NCI-H1436 treated with DMSO at 0.1 percent for 48 hours (cell line): ENCODE measurements around the gene PPP2R2C.

Source experiments
- DNase-seq: peaks from one replicate; lab custom pipeline; 2025; lab: John Stamatoyannopoulos, UW

The PPP2R2C gene

DNA sequence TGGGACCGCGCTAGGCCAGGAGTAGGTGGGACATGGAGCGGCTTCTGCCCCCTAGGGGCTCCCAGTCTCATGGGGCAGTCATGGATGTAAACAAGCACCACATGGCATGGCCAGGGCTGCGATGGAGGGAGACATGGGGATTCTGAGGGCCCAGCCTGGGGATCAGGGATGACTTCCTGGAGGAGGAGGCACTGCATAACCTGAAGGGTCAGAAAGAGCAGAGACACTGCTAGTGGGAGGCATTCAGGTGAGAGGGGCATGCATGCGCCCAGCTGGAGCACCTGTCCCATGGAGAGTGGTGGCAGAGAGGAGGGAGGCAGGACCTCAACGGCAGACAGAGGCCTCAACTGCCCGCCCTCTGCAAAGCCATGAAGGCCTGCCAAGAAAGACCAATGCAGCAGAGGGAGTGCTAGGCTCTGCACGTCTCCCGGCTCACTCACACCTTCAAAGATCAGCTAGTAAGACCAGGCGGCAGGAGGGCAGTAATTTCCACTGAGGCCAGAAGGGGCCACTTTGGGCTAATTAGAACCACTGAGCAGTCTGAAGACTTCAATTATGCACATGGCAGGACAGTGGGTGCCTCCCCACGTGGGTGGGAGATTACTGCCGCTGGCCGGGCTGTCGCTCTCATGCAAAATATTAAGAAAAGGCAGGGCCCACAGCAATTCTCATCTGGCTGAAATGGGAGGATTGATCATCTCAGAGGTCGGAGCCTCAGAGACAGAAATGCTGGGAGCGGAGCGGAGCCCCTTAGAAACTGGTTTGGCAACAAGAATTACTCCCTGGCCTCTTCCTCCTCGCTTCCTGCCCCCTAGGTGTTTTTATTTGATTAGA is 69.6 kb downstream of the PPP2R2C start:
- no peak for DNase-seq

DNA sequence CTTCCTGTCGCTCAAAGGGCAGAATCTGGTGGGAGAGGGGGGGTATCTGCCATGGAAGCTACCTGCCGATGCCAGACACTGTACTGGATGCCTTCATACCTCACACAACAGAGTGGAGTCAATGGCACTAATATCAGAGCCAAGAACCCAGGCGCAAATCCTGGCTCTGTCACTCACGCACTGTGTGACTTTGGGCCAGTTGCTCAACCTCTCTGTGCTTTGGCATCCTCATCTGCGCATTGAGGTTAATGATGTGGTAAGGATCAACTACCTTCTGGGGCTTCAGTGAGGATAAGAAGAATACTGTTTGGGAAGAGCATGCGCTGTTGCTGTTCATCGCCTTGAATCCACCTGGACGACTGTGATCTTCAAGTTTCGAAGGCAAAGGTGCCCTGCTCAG is 70.6 kb downstream of the PPP2R2C start:
- no peak for DNase-seq

DNA sequence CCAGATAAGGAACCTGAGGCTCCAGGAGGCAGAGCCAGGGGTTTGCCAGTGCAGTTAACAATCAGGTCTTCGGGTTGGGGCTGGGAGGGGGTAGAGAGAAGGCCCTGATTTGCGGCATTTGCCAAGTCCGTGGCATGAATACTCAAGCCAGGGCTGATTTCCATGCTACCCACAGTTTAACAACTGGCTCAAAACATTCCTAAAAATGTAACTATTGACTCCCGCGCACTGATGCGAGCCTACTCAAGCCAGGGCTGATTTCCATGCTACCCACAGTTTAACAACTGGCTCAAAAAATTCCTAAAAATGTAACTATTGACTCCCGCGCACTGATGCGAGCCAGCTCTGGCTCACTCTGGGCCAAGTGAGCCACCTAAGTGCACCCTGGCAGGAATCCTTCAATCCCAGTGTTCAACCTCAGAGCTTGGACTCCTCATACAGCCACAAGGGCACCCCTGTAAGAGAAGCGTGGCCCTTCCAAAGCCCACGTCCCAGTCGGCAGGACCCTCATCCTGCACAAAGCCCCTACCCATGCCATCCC is 75.6 kb downstream of the PPP2R2C start:
- DNase-seq: no peak

DNA sequence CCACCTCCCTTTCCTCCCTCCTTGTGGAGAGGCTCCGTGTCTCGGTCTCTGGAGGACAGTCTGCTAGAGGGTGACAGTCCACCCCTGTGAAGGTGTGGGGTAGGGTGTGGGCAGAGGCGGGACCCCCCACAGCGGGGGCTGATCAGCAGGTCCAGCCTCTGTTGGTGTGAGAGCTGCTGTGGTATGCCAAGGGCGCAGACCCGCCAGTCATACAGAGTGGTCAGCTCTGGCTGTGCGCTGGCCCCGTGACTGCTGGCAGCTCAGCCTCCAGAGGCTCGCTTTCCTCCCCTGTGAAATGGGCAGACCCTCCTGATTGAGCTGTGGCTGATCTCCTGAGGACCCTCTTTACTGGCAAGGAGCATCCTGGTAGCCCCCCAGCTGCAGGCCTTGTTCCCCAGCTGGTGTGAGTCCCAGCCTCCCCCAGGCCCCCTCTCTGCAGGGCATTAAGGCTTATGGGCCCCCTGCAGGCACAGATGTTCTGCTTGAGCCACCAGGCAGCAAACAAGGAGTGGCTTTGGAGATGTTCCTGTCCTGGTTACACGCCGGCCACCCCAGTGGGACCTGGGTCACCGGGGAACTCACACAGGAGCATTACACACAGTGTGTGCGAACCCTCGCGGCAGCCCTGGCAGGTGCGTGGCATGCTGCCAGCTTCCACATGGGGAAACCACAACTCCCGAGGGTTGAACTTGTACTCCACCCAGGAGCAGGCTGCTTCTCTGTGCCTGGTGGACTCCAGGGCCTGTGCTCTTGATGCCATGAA is 76.8 kb downstream of the PPP2R2C start:
- no peak for DNase-seq

DNA sequence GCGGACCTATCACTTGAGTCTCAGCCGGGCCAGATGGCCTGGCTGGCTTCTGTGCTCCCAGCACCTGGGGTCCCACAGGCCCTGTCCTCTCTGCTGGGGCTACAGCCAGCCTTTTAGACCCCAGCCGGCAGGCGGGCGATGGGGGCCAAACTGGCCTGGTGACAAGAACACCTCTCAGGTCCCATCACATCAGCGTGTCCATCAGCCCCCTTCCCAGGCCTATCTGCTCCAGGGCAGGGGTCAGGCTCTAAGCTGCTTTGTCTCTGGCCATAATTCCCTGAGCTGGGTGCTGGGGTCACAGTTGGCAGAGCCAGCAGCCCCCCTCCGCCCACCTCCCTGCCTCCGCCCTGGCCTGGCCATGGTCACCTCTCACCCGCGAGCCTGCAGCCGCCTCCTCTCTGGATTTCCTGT is 77.7 kb downstream of the PPP2R2C start:
- no peak for DNase-seq

DNA sequence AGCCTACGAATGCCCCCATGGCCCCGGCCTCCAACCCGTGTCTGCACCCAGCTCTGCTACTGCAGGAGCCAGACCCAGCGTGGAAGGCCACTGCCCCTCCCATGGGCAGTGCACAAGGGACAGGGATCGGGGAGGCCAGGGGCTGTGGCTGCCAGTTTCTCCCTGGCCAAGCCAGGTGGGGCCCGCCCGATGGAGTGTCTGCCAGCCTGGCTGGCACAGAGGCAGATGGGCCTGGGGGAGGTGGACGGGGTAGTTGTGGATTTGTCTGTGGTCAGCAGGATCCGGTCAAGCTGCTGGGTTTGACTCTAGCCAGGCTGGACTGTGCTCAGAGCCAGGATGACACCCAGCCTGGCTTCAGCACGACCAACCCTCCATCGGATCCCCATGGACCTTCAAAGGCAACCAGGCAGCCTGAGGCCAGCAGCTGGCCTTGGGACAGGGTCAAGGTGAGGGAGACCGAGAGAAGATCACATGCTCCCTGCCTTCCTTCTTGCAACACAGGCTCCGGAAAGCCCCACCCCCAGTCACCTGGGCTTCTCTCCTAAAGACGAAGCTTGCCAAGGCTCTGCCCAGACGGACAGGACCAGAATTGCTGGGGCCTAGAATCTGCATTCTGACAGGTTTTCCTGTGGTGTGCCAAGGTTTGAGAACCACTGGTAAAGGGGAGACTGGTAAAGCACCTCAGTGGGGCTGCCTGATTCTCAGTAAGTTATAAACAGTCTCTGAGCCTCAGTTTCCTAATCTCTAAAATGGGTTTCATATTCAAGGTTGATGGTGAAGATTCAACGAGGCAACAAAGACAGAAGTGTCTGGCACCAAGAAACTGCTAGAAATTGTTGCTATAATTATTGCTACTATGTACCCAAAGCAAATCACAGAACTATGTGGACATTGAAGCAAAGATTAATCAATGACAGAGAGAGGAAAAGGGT is 78.6 kb downstream of the PPP2R2C start:
- no peak for DNase-seq

DNA sequence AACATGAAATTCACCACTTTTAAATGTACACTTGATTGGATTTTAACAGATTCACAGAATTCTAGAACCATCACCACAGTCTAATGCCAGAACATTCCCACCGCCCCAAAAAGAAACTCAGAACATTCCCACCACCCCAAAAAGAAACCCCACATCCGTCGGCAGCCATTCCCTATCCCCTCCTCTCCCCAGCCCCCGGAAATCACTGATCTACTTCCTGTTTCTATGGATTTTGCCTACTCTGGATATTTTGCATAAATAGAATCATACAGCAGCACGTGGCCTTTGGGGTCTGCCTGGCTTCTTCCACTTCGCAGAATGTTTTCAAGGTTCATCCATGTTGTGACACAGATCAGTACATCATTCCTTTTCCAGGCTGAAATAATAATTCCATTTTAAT is 79.3 kb downstream of the PPP2R2C start:
- no peak for DNase-seq

DNA sequence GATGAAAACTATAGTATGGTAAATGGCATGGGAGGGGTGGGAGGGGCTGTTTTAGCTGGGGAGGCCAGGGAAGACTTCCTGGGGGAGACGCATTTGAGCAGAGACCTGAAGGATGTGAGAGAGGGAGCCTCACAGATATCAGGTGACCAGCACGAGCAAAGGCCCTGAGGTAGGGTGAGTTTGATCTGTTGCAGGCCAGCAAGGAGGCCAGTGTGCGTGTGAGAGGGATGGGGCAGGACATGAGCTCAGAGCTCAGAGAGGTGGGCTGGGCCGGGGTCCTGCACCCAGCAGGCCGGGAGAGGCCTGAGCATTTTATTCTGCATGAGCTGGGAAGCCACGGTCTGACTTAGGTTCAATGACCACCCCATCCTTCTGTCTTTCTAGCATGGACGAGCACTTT is 80.0 kb downstream of the PPP2R2C start:
- DNase-seq: no peak

DNA sequence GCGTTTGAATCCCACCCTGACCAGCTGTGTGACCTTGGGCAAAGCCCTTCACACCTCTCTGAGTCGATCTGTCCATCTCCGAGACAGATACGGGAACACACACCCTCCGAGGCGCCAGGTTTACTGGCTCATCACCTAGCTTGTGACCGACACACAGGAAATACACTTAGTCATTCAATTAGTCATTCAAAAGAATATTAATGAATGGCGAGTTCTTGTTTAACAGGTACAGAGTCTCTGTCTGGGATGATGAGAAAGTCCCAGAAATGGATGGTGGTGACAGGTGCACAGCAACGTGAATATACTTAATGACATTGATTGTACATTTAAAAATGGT is 80.6 kb downstream of the PPP2R2C start:
- no peak for DNase-seq

DNA sequence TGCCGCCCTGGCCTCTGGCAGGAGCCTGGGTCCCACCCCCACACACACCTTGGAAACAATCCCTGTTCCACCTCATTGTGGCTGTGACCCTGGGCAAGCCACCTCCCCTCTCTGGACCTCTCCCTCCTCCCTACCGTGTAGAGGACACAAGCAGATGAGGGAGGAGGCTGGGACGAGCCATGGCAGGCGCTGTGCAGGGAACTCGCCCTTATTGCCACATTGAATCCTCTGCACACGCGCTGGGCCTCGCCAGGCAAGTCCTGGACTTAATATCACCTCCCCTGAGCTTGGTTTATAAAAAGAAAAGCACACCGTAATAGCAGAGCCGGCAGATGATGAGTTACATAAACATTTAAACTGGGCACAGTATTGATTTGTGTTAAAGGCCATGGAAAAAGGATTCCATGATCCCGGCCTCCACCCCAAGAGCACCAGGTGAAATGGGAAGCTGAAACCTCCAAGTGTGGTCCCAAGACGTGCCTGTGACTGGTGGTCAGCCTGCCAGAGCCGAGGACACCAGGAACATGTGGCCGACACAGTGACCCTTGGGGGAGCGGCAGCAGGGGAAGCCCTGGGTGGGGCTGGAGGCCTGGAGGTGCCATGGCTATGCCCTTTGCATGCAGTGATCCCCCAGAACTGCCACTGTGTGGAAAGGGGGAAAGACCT is 81.1 kb downstream of the PPP2R2C start:
- DNase-seq: no peak

DNA sequence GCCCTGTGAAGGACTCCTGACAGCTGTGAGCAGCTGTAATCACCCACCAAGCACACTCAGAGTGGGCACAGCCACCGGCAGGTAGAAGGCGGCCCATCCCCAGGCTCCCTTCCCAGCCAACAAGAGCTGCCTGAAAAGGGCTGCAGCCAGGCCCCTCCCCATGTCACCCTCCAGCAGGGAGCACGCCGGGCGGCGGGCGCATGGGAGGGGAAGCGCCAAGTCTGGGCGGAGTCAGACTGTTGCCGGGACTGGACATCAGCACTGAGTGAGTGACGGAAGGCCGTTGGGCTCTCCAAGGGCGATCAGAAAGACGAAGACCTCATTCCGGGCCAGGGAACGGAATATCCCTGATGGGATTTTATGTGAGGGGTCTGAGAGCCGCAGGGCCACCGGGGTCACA is 82.1 kb downstream of the PPP2R2C start:
- DNase-seq: no peak

DNA sequence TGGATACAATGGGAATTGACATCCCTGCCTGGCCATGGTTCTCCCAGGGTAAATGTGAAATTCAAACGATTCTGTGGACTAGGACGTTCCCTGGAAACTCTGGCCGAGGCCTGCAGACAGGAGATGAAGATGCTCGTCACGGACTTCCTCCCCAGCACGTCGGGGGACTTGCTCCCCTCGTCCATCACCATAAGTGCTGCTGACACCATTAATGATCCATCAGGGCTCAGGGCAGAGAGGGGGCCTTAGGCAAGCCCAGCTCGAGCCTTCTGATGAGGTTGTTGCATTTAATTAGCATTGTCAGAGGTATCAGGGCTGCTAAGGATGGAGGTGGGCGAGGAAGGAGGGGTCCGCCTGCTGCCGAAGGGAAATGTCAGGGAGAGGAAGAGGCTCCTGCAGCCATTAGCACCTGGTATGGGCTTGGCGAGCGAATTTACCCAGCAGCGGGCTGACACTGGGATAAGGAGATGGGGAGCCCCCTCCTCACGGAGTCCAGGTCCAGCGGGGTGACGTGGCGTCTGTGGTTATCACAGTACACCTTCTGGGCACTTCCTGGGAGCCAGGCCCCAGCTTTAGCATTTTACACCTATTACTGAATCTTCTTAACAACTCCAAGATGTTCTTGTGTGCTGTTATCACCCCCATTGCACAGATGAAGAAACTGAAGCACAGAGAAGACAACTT is 83.1 kb downstream of the PPP2R2C start:
- no peak for DNase-seq

DNA sequence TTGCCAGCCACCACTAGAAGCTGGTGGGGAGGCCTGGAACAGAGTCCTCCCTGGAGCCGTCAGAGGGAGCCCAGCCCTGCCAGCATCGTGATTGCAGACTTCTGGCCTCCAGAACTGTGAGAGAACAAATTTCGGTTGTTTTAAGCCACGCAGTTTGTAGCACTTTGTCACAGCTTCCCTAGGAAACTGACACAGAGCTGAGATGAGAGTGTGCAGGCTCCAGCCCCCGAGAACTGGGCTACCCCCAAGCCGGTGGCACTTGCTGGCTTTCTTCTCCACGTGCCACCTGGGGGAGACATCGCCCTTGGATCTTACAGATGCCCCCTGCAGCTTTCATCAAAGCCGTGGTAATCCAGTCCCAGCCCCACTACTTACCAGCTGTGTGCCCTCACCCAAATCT is 83.7 kb downstream of the PPP2R2C start:
- DNase-seq: no peak

DNA sequence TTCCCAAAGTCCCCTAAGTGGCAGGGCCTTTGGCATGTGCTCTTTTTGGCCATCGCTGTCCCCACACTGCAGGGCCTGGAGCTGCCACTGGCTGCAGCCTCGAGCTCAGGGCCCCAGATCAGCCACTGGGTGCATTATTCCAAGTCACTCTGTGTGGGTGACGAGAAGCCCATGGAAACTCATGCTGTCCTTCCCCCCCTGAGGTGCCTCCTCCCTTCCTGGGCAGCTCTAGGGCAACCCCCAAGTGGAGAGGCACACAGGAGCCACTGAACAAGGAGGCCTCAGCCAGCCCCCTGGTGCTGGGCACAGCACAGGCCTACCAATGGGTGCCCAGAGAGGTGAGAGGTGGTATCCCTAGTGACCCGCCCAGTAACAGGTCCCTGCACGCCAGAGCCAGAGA is 84.5 kb downstream of the PPP2R2C start:
- no peak for DNase-seq

DNA sequence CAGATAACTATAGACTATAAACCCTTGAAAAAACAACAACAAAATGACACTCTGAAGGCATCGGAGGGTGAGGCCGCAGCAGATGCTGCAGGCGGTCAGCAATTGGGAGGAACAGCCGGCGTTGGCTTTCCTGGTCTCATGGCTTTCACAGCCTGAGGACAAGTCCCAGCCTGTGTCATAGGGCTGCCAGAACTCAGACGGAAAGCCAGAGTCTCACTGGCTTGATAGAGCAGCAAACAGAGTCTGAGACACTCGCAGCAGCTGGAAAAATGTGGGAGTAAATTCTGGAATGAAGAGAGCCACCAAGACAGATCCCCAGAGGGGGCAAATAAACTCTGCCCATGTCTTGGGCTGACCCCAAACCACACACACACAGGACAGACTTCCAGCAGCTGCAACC is 86.3 kb downstream of the PPP2R2C start:
- DNase-seq: no peak

DNA sequence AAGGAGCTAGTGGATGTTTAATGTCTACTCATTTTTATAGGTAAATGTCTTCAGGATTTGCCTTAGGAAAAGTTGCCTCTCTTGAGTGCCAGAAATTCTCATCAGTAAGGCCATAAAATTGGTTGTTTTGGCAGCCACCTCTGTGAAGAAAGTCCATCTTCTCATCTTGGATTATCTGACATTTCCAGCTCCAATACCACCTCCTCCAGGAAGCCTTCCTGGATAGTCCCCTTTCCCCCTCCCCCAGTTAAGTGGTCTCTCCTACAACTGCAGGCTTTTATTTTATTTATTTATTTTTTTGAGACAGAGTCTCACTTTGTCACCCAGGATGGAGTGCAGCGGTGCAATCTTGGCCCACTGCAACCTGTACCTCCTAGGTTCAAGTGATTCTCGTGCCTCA is 87.1 kb downstream of the PPP2R2C start:
- DNase-seq: no peak

DNA sequence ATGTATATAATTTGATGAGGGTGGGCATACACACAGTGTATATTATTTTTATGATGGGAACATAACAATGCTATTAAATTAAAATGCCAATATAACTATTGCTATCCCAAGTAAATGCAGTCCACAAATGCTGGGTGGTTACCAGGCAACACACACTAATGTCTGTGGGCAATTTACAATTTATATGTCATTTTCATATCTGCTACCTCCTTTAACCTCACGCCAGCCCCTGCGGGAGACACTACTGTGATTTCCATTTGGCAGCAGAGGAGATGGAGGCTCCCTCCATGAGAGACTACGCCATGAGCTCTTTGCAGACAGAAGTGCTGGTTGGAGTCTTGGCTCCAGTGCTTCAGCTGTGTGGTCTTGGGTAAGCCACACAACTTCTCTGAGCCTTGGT is 87.9 kb downstream of the PPP2R2C start:
- DNase-seq: no peak

DNA sequence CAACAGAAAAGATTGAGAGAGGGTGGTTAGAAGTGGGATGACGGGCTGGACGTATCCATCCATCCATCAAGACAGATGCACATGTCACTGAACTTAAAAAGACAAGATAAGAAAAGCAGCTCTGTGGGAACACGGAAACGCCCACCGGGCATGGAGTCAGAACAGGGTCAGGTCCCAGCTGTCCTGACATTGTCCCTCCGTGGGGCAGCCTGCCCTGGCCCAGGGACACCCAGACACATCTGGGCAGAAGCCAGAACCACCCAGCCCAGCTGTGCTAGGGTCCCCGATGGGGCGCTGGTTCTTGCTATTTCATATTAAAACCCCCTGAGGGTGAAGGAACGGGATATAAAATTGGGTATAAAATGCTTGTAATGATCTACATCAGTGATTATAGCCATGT is 88.5 kb downstream of the PPP2R2C start:
- DNase-seq: no peak

DNA sequence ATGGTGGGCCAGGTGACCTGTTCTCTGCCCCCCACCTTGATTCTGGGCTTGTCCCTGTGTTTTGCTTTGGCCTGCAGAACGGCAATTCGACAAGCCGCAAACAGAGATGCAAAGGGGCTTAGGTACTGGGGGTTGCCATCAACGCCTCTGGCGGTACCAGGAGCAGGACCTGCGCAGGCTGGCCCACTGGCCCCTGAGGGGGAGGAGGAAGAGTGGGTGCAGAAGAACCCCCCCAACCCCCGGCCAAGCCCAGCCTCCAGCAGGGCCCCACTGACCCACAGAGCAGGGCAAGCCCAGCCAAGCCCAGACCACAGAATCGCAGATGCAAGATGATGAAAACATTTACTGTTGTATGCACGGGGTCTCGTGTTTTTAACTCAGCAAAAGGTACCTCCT is 89.4 kb downstream of the PPP2R2C start:
- DNase-seq: no peak

DNA sequence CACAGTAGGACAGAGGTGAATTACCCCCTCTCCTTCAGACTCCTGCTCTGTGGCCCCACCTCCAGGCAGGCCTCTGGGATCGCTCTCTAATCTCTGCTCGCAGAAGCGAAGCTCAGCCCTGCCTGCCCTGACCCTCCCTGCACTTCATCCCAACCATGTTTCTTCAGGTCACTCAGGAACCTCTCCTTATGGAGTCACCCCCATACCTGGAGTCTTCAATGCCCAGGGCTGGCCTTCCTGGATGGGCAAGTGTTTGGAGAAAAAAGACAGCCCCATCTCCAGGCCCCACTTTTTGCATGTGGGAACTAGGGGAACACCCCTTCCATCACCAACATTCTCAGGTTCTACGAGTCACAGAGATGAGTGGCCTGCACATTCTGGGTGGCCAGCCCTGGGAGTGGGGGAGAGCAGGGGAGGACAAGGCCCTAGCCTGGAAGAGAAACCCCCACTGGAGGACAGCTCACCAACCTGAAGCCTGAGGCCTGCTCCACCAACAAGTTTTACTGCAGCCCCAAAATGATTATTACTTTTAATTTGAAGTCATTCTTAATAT is 90.8 kb downstream of the PPP2R2C start:
- DNase-seq: no peak
